ENCODE measurements around the gene NRIP1. TPM values are rescaled to one million over a fixed set of nuclear protein-coding genes. Genes with fewer than 3 reads are reported as not detected.

The NRIP1 gene
- total and polyA plus RNA-seq, 2 of the 8 experiments (the other 6 are each of a cell fraction or from before 2014, with no cell fraction given) = 1.5 to 9.3 TPM

DNA sequence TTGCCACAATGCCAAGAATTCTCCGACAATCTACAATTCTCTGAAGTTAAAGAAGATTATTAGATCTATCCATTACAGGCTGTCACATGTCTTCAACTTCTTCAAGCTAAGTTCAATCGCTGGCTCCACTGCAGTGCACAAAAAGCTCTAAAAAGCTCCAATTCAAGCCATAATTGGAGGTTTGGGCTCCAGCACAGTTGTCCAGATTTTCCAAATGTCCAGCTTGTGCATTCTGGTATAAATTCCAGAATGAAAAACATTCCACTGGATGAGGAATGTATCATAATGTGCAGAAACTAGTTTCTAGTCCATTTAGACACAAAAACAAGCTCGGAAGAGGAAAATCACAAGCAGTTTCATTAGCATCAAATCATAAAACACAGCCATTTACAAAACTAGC, 138.6 kb downstream of the NRIP1 start (continued):
- TF ChIP-seq SP1 (IDR thresholded peaks at IDR 0.05; ENCODE audit: low read depth, low read length) = no peak
- no peak for TF ChIP-seq POLR2AphosphoS5 (IDR thresholded peaks at IDR 0.05; ENCODE audit: low read depth, low read length)
- TF ChIP-seq KDM1A (IDR thresholded peaks at IDR 0.05; ENCODE audit: borderline replicate concordance, low read length) = no peak
- TF ChIP-seq RFX5 (IDR thresholded peaks at IDR 0.05; ENCODE audit: borderline replicate concordance, low read depth, low read length) = no peak
- TF ChIP-seq RAD21 (IDR thresholded peaks at IDR 0.05 in 1 of 2, conservative IDR thresholded peaks at IDR 0.05 in 1 of 2; ENCODE audit: low read depth in 2 of 2, low read length in 2 of 2) = no peak
- TF ChIP-seq, protein P1, sequence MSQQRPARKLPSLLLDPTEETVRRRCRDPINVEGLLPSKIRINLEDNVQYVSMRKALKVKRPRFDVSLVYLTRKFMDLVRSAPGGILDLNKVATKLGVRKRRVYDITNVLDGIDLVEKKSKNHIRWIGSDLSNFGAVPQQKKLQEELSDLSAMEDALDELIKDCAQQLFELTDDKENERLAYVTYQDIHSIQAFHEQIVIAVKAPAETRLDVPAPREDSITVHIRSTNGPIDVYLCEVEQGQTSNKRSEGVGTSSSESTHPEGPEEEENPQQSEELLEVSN (IDR thresholded peaks at IDR 0.05) = no peak
- TF ChIP-seq CTBP2 (IDR thresholded peaks at IDR 0.05; ENCODE audit: borderline replicate concordance, insufficient read depth, insufficient read length, low read length) = no peak
- no peak for TF ChIP-seq FOSL1 (IDR thresholded peaks at IDR 0.05; ENCODE audit: insufficient read depth, low read depth, low read length)
